HG03045 (cell line): ENCODE data around the gene CDX1.

Experiments
- ATAC-seq: cut with Tn5 transposase; IDR thresholded peaks from one replicate; pipeline ENCODE4 v1.9.1; 2021; ENCODE audit warnings: mild to moderate bottlenecking, moderate library complexity; ENCODE audit not compliant: unreplicated experiment

Gene CDX1

GRCh38 chr5:150166650-150167511 is at the start of gene CDX1:
Gene CDX1, plus strand, starts transcription at chr5:150166778. Its CDS starts 99 bp downstream, at chr5:150166877.
- no peak for ATAC-seq

DNA sequence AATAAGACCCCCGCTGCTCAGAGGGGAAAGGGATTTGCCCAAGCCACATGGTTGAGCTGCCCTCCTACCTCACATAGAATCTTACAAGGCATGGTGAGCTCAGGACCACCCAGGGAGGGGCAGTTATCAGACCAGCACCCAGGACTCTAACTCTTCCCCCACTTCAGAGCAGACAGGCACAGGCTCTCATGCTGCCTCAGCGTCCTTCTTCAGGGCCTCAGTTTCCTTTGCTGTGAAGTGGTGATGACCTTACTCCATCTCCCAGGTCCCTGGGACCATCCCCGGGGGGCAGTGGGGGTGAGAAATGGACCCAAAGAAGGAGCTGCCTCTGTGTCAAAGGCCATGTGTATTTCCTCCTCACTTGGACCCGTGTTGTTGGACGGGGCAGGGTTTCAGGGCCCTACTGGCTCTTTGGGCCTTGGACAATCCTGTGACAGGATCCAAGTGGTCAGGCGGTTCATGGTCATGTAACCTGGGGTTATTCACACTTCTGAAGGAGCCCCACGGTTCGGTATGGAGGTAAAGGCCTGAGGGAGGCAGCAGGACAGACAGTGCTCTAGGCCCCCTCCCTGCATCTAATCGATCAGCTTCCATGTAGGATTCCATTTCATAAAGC is 48.5 kb upstream of the CDX1 start:
- ATAC-seq: no peak

- no peak for ATAC-seq
Measured at GRCh38 chr5:150118561-150119229, 47.9 kb upstream of the CDX1 start.

DNA sequence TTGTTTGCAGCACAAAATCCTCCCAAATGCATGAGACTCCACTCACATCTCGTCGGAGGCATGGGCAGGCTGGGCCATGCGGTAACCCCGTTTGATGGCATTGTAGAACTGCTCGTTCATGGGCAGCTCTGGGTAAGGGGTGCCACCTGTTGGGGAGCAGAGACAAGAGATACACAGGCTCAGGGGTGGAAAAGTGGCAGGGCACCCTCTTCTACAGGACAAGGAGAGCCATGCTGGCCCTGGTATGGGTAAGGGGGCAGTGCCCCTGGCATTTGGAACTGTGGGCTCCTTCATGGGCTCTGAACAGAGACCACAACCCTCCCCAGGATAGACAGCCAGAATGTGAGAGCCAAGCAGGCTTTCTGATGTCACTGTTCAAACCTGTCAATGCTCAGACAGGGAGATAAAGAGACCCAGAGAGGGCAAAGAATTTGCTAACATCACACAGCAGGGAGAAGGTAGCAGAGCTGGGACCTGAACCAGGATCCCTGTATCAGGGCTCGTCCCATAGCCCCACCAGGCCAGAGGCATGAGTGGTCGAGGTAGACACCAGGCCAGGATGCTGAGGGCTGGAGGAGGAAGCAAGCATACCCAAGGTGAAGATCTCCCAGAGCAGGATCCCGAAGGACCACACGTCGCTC is 47.0 kb upstream of the CDX1 start:
- no peak for ATAC-seq

- no peak for ATAC-seq
Measured at GRCh38 chr5:150120062-150120441, 46.5 kb upstream of the CDX1 start.

DNA sequence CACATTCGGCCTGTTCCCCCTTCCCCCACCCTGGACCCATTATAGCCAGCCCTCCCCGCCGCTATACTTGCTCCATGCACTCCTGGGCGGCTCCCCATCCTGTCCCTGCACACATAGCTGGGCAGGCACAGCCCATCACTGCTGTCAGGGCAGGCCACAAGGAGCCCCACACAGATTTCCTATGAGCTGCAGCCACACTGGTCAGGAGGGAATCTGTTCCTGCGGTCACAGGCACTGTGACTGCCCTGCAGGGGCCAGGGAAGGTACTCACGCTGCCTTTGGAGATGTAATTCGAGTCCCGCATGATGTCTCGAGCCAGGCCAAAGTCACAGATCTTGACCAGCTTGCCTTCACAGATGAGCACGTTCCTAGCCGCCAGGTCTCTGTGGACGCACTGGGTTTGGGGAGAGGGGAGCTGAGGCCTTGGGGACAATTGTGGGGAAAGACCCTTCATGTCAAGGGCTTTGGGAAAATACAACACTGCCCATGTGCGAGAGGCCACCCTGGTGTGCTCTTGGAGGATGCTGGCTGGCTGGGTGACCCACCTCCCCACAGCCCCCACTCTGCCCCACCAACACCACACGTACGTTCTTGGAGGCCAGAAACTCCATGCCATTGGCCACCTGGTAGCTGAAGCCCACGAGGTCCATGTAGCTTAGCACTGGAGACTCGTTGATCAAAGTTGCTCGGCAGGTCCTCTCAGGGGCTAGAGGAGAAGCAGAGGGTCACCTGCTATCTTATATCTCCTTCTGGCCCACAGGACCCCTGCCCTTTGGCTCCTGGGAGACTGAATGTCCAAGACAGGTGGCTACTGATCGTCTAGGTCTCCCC is 45.7 kb upstream of the CDX1 start:
- ATAC-seq: no peak

- no peak for ATAC-seq
Measured at GRCh38 chr5:150121448-150122157, 45.0 kb upstream of the CDX1 start.

- no peak for ATAC-seq
Measured at GRCh38 chr5:150122158-150122510, 44.4 kb upstream of the CDX1 start.

DNA sequence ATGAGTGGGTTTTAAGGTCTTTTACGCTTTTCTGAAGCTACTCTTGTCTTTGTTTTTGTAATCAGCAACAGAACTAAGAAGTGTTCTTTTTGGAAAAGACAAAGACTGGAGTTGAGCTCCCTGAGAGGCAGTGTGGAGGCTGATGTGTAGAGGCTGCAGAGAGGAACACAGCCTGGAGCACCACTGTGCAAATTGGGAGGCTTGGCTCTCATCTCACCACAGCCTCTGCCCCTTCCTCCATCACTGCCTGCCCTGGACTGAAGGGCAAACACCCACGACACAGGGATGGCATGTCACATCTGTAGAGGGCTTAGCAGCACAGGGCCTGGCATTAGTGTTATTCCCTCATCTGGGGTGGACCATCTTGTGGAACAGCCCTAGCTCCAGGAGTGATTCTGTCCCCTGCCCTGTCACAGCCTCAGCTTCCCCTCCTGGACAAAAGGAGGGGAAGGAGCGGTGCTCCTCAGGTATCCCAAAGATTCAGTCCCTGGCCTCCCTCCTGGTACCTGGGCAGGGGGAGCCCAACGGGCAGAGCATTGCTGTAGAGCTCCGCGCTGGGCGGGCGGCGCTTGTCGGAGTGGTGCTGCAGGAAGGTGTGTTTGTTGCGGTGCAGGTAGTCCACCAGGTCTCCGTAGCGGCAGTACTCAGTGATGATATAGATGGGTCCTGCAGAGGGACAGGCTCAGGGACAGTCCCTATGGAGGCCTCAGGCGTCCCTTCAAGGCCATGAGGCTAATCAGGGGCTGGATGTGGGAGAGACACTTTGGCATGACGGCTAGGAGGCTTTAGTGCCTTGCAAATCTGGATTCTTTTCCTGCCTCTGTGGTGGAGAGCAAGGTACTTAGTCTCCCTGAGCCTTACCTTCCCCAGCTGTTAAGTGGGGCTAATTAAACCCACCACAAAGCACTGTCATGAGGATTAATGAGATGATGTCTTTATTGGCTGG is 43.8 kb upstream of the CDX1 start:
- no peak for ATAC-seq

- ATAC-seq: no peak
Measured at GRCh38 chr5:150123542-150123941, 43.0 kb upstream of the CDX1 start.

DNA sequence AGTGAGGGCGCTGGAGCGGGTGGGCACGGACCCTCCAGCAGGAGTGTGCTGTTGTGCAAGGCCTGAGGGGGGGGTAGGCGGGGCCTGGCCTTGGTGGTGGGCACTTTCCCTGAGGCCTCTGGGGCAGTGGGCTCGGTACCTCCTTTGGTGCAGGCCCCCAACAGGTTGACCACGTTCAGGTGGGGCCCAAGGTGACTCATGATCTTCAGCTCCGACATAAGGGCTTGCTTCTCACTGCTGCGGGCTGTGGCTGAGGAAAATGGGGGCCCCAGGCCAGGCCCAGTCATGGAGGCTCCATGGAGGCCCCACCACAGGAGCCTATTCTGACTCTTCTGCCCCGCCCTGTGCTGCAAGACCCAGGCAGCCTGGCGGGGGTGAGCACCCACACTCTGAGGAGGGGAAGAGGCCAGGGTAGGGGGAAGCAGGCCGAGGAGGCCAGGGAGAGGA is 42.4 kb upstream of the CDX1 start:
- no peak for ATAC-seq

- ATAC-seq: no peak
Measured at GRCh38 chr5:150124596-150124995, 42.0 kb upstream of the CDX1 start.

- no peak for ATAC-seq
Measured at GRCh38 chr5:150125334-150125733, 41.2 kb upstream of the CDX1 start.

DNA sequence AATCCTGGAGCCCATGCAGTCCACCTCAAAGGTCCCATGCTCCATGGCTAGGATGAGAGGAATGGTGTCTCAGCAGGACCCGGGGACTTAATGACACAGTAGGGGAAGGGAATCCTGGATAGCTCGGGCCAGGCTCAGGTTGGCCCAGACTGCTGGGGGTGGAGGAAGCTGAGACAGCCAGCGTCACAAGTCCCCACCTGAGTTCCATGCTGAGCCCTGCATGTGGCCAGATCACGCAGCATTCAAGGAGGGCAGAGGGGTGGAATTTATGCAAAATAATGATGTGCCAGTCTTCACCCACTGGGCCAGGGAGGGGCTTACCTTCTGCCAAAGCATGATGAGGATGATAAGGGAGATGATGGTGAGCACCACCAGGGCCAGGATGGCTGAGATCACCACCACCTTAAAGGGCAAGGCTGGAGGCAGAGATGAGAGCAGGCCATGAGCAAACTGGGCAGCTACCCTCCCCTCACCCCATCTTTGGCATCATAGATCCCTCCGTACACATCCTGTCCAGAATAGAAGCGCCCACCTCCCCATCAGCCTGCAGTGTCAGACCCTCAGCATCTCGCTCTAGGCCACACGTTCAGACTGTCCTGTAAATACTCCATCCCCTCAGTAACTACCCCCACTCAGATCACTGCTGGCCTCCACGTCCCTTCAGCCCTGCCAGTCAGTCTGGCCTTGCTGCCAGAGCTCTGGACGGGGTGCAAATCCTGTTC is 40.2 kb upstream of the CDX1 start:
- ATAC-seq: no peak

GRCh38 chr5:150126921-150127265 is 39.7 kb upstream of the CDX1 start:
- no peak for ATAC-seq

- ATAC-seq: no peak
Measured at GRCh38 chr5:150129454-150129812, 37.1 kb upstream of the CDX1 start.

DNA sequence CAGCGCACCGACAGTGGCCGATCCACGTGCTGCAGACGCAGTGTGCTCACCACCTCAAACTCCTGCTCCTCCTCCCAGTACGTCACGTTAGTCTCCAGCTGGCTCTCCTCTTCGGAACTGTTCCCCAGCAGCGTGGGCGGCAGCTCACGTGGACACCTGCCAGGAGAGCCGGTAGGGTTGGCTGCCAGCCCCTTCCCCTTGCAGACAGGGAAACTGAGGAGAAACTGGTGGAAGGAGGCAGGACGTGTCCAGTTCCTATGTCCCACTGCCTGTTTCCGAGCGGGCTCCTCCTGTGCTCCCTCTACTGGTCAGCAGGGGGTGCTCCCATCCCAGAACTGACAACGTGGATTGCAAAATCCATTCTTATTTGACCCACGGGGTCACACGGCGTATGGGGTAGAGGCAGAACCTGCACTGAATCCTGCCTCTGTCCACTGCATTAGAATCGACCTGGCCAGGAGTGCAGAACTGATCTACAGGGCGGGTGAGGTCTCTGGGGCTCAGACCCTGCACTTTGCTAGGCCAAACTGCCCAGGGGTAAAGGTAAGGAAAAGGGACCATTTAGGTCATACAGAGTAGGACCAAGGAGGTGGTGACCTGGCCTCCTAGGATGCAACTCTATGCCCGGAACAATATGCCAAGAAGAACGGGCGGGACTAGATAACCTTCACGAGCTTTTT is 36.6 kb upstream of the CDX1 start:
- no peak for ATAC-seq

GRCh38 chr5:150130493-150130922 is 36.1 kb upstream of the CDX1 start:
- ATAC-seq: no peak
